GM18499 (cell line): ENCODE measurements around the gene SPTBN1.
"Not testable (repeated sequence)": the region's sequence is repeated elsewhere in the genome, so short reads cannot be mapped to it uniquely, and the experiment has no call there.

Experiments
- ATAC-seq: cut with Tn5 transposase; IDR thresholded peaks from one replicate; pipeline ENCODE4 v1.9.1; 2021; ENCODE audit warnings: moderate number of reproducible peaks; ENCODE audit not compliant: insufficient read depth, unreplicated experiment

The SPTBN1 gene

GRCh38 chr2:54497763-54498680, 41.9 kb downstream of the SPTBN1 start:
- no peak for ATAC-seq

GRCh38 chr2:54499661-54500060, 43.5 kb downstream of the SPTBN1 start:
- ATAC-seq = no peak

DNA sequence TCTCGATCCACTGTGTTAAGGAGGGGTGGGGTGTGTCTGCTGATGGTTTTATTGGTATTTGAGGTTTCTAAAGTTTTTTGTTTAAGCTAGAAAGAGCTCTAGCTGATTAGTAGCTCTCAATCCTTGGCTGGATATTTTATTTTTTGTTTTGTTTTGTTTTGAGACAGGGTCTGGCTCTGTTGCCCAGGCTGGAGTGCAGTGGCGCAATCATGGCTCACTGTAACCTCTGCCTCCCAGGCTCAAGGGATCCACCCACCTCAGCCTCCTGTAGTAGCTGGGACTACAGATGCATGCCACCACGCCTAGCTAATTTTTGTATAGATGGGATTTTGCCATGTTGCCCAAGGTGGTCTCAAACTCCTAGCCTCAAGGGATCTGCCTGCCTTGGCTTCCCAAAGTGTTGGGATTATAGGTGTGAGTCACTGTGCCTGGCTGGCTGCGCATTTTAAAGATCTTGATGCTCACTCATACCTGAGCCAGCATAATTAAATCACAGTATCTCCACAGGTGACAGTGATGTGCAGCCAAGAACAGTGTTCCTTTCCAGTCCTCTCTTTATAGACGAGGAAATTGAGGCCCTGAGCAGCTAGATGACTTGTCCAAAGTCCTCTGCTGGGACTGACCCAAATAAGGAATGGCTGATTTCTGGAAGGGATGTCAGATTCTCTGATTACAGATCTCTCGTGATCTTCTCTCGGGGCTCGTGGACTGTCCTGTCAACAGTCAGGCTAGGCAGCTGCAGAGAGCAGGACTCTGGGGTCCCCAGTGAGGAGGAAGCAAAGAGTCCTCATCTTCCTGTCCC, 44.5 kb downstream of the SPTBN1 start:
- no peak for ATAC-seq

DNA sequence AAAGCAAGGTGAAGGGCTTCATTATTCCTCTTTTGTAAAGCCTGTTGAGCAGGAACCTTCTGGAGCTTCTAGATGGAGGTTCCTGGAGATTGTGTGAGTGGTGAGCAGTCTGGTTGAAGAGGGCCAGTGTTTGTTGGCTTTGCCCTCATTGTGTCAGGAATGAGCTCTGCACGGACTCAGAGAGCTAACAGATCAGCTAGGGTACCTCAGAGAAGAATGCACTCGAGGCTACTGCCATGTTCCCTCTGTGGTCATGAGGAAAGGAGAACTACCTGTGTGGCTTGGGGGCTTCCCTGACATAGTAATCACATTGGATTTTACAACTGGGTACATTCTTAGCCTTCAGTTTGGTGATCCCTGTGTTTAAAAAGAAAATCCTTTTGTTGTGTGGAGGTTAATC, 46.6 kb downstream of the SPTBN1 start:
- ATAC-seq = no peak

- ATAC-seq = no peak
Observed at GRCh38 chr2:54503192-54503591, 47.1 kb downstream of the SPTBN1 start.

DNA sequence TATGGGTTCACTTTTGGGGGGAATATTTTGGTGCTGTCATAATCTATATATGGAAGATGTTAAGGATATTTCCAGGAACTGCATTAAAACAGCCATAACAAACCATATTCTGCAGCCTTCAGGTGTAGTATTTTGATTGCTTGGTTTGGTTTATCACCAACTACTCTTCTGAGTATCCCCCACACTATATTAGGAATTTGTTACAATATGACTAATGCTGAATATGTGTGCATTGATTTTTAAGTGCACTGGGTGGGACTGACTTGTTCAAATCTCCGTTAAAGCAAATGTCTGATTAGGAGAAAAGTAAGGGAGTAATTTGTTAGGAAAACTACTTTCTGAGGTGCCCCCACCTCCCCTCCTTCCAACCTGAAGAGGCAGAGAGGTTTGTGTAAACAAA, 47.7 kb downstream of the SPTBN1 start:
- no peak for ATAC-seq

DNA sequence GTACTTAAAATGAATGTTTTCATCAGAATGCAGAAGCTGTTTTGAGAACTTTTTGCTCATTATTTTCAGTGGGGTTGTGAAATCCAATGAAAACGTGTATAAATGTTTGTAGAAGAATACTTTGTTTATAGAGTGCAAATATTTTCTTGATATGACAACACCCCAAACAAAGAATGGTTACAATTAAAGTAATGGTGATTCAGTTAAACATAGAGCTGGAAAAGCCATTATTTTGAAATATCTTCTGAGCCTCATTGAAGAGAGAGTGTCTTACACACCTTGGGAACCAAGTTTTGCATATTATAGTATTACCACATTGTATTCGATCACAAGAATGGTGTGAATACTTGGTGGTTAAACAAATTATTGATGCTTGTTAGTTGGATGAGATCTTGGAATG, 48.7 kb downstream of the SPTBN1 start:
- no peak for ATAC-seq

GRCh38 chr2:54508541-54508940, 52.4 kb downstream of the SPTBN1 start:
- no peak for ATAC-seq

DNA sequence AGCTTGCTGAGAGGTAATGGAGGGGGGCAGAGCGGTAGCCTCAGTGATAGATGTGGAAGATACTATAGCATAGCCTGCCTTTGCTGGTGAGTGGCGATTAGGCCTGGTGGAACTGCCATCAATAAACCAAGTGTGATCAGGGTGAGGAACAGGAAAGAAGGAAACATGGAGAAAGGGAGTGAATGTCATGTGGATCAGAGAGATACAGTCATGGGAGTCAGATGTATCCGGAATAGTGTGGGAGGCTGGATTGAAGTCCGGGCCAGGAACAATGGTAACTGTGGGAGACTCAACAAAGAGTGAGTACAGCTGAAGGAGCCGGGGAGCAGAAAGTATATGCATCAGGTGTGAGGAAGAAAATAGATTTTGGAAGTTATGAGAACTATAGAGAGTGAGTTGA, 52.9 kb downstream of the SPTBN1 start:
- ATAC-seq = not testable (repeated sequence)

DNA sequence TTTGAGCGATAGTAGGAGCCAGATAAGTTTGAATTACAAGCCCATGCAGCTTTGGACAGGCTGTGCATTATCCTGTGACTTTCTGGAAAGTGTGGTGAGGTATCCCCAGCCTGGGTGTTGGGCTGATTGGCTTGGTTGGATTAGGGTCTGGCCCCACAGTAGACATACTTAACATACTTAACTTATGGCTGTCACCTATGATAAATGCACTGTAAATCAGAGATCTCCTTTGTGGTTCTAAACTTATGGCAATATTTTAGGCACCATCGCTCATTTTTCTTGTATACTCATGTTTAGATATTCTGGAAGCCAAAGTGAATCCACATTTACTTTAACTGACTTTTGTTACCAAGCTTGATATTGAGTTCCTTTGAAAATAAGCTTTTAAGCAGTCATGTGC, 54.8 kb downstream of the SPTBN1 start:
- ATAC-seq = no peak

- no peak for ATAC-seq
Observed at GRCh38 chr2:54512183-54512582, 56.1 kb downstream of the SPTBN1 start.

GRCh38 chr2:54512663-54513362, 56.7 kb downstream of the SPTBN1 start:
- ATAC-seq = no peak

DNA sequence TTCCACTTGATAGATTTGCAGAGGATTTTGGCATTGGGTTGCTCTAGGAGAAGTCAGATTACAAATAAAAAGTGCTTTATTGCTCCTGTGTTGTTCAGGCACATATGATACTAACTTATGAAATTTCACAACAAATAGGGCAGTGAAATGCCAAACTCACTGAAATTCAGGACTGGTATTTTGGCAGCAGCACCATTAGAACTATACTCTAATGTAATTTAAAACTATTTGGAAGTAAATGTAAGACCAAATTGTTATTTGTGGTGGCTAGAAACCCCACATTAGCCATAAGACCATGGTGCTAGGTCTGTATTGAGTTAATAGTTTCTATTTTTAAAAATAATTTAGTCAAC, 57.2 kb downstream of the SPTBN1 start:
- ATAC-seq = no peak

DNA sequence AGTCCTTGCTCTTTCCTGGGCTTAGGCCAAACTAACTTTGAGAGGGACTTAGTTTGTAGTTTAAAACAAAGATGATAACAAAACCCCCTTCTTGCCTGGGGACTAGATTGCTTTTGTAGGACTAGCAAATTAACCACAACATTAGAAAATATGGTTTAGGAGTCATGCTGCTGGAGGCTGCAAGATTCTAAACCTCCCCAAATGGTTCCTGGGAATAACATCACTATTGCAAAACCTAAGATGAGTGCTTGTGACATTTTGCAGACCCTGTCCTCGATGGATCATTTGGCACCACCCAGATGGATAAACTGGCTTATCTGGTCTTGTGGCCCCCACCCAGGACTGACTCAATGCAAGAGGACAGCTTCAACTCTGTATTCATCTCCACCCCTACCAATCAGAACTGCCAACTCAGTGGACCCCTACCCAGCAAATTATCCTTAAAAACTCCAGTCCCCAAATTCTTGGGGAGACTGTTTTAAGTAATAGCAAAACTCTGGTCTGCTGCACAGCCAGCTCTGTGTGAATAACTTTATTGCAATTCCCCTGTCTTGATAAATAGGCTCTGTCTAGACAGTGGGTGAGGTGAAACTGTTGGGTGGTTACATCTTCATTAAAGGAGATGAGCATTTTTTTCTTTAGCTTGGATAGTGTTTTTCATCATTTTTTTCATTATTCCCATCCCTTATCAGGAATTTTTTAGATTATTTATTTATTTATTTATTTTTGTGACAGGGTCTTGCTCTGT, 58.9 kb downstream of the SPTBN1 start:
- ATAC-seq = no peak

DNA sequence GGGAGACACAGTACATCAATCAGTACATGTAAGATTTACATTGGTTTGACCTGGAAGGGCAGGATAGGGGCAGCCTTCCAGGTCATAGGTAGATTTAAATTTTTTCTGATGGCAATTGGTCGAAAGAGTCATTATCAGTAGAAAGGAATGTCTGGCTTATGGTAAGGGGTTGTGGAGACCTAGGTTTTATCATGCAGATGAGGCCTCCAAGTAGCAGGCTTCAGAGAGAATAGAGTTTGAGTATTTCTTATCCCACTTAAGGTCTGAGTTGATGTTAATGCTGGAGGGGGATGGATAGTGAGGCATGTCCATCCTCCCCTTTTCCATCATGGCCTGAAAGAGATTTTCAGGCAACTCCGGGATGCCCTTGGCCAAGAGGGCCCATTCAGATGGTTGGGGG, 60.7 kb downstream of the SPTBN1 start:
- no peak for ATAC-seq

GRCh38 chr2:54518016-54518415, 61.9 kb downstream of the SPTBN1 start:
- not testable (repeated sequence) for ATAC-seq

GRCh38 chr2:54518430-54518829, 62.3 kb downstream of the SPTBN1 start:
- no peak for ATAC-seq

DNA sequence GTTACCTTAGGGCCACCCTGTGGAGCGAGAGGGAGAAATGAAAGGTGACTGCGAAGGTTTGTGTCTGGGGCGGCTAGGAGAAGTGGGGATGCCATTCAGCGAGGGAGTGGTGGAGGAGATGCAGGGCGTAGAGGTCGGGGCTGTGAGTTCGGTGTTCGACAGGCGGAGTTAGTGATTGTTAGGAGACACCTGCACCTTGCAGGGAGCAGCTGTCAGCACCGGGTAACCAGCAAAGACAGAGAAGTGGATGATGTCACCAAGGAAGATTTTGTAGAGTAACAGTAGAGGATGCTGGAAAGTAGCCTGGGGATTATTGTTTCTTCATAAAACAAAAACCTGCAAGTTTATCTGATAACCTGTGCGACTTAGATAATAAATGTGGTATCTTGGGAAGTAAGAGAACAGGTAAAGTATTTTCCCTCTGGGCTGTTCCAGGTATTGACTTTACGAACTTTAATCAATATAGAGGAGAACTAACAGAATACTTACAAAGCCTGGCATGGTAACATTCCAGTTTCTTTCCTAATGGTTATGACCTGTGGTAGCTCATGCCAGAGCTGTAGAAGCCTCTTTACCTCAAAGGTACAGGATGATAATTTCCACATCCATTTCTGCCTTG, 63.8 kb downstream of the SPTBN1 start:
- no peak for ATAC-seq

DNA sequence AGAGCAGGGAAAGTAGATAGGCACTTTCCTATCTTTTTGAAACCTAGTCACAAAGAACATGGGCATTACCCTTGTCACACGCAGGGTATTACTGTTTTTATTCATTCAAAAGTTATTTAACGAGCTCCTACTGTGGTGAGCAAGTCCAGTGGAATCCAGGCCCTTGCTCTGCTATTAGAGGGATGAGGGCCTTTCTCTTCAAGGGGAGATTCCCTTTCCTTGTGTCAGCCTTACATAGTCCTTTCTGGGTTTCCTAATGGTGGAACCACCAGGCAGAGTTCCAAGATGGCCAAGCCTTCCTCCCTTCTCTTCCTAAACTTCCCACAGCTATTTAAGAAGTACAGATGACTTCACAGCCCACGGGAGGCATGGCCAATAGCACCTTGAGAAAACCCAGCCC, 64.6 kb downstream of the SPTBN1 start:
- ATAC-seq = no peak
